Stomach (tissue), 9 donors: ENCODE measurements around the gene AGAP1. TPM values are rescaled to one million over a fixed set of nuclear protein-coding genes. Genes with fewer than 3 reads are reported as not detected.

Experiments used
- DNase-seq, 2 donors: peaks; one replicate each; pipeline versions ENCODE4 v3.0.0 to v3.0.0-alpha.2; 2013 to 2019
- H3K27ac ChIP-seq, 5 donors: fragments of 200-600 bp in 4 of 5; sonication (generic) in 4 of 5; one replicate each; pipeline ENCODE4 v1.5.1; 2013 to 2019; ENCODE audit warnings: mild to moderate bottlenecking in 1 of 5, moderate library complexity in 1 of 5
- H3K27me3 ChIP-seq, 3 donors: fragments of 200-600 bp; sonication (generic); one replicate each; pipeline ENCODE4 v1.5.1; 2017 to 2019; ENCODE audit warnings: mixed run types in 1 of 3
- H3K36me3 ChIP-seq, 4 donors: fragments of 200-600 bp; sonication (generic); 1 replicate in 3 of 4; 2 replicates in 1 of 4; pipeline ENCODE4 v1.5.1; 2016 to 2019
- H3K4me1 ChIP-seq, 4 donors: fragments of 200-600 bp; sonication (generic); one replicate each; pipeline ENCODE4 v1.5.1; 2016 to 2019
- H3K4me3 ChIP-seq, 4 donors: fragments of 200-600 bp; sonication (generic) in 3 of 4; one replicate each; pipeline ENCODE4 v1.5.1; 2016 to 2019; ENCODE audit warnings: mild to moderate bottlenecking in 1 of 4
- H3K9me3 ChIP-seq, 4 donors: fragments of 200-600 bp; sonication (generic); one replicate each; pipeline ENCODE4 v1.5.1; 2016 to 2019
- CTCF ChIP-seq, 7 experiments: fragments of 450-650 bp in 4 of 7; fragments of 200-600 bp in 3 of 7; sonication (generic) in 3 of 7; IDR thresholded peaks; one replicate each; pipeline ENCODE4 v1.5.1; 2016 to 2019; ENCODE audit warnings: antibody characterized with exemption in 7 of 7, control low read depth in 2 of 7, mild to moderate bottlenecking in 1 of 7
- EP300 ChIP-seq: sonication (generic); formaldehyde crosslinking; IDR thresholded peaks from one replicate; pipeline ENCODE4 v1.6.1; 2017; ENCODE audit warnings: antibody characterized with exemption
- POLR2A ChIP-seq, 4 donors: fragments of 450-650 bp; IDR thresholded peaks; one replicate each; pipeline ENCODE4 v1.6.1; 2016; ENCODE audit warnings: antibody characterized with exemption in 4 of 4, control low read depth in 2 of 4, mild to moderate bottlenecking in 1 of 4, moderate library complexity in 1 of 4
- POLR2AphosphoS5 ChIP-seq, 3 donors: sonication (generic); formaldehyde crosslinking; IDR thresholded peaks; one replicate each; pipeline ENCODE4 v1.6.1; 2016; ENCODE audit warnings: antibody characterized with exemption in 3 of 3
- WGBS, 5 donors: extraction: QIAGEN DNeasy Blood & Tissue Kit in 3 of 5; methylation state at CpG; one replicate each; pipeline versions ENCODE4 v1.1.5 to v1.1.7; 2013 to 2018; 5-methylcytosine and 5-hydroxymethylcytosine counted together
- intact Hi-C: fragments of 100-400 bp; cut with DNase I; formaldehyde crosslinking; loops from one replicate; pipeline ENCODE4 v1.15.1; 2023; ENCODE audit warnings: low total_unique reads
- polyA plus RNA-seq, 3 donors: library from polyadenylated mRNA; stranded (reverse); fragments of 200-250 nt; gene quantifications; one replicate each; pipeline ENCODE4 v1.2.3, GENCODE V29; 2013
- total RNA-seq, 5 donors: library from RNA; depleted of rRNA; stranded (reverse); fragments of >200 nt; gene quantifications; one replicate each; pipeline versions ENCODE4 v1.1.0 to v1.2.3, GENCODE V29; 2014 to 2016
- donor health status: healthy with polysubstance abuse.
- donor health status: Bipolar disorder and iron deficiency.
- donor health status: healthy.

Gene AGAP1
- total and polyA plus RNA-seq, 8 donors: 4.2 to 139 (median 35.0) TPM

GRCh38 chr2:236129935-236130334, 636.1 kb downstream of the AGAP1 start:
- TF ChIP-seq POLR2A (IDR thresholded peaks at IDR 0.05) (no peak), EP300 (no peak), POLR2AphosphoS5 (IDR thresholded peaks at IDR 0.05) (no peak), CTCF (IDR thresholded peaks at IDR 0.05) (no peak)
- DNase-seq: no peak
- H3K4me1 ChIP-seq: no peaks in the 10 kb centered on the region
- H3K36me3 ChIP-seq: peaks cover 0 to 54% (median 35%) of the 10 kb centered on the region in 4 donors
- H3K27ac ChIP-seq: no peak overlapping the region
- intact Hi-C loops: no loop called here
- H3K27me3 ChIP-seq: no peaks in the 10 kb centered on the region
- H3K9me3 ChIP-seq: no peaks in the 10 kb centered on the region
- WGBS, 5 donors: 93 to 100% (median 99%) methylated on average over 1 to 4 of the region's 4 CpGs
- H3K4me3 ChIP-seq: no peak overlapping the region

DNA sequence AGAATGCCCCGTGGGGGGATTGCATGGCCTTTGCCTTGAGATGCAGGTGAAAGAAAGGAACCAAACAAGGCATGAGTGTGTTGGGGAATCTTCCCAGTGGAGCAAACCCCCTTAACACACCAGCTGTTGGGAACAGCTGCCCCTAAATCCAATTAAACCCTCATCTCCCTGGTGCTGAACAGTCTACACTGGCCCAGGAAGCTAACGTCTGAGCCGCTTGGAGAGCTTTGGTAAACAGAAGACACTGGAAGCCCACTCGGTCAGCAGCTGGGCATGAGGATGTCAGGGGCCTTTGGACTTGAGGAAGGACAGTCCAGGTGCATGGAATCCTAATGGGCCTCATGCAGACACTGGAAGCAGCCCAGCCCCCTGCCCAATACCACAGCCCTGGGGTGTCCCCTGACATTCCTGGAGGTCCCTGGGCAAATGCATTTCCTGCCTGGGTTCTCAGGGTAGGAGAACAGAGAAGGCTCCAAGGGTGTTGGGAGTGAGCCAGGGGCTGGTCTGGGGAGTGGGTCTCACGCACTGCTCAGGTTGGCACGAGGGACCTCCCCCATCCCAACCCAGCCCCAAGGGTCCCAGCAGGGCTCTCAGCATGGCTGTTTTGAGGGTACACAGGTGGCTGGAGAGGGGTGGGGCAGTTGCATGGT, 636.6 kb downstream of the AGAP1 start:
- no peak for TF ChIP-seq POLR2A (IDR thresholded peaks at IDR 0.05)
- TF ChIP-seq EP300: no peak
- TF ChIP-seq CTCF (IDR thresholded peaks at IDR 0.05): no peak
- no peak for TF ChIP-seq POLR2AphosphoS5 (IDR thresholded peaks at IDR 0.05)
- Histone ChIP-seq H3K4me3 (no peak overlapping the region), H3K27ac (no peak overlapping the region), H3K9me3 (no peaks in the 10 kb centered on the region), H3K4me1 (no peaks in the 10 kb centered on the region), H3K27me3 (no peaks in the 10 kb centered on the region), H3K36me3 (peaks cover 0 to 49% (median 30%) of the 10 kb centered on the region in 4 donors)
- intact Hi-C loops: no loop called here
- 88 to 89% (median 89%) methylated on average over 5 to 6 of the region's 6 CpGs for WGBS, 5 donors
- DNase-seq: no peak

- no peaks in the 10 kb centered on the region for H3K27me3 ChIP-seq
- no peak overlapping the region for H3K27ac ChIP-seq
- DNase-seq: no peak
- no peaks in the 10 kb centered on the region for H3K4me1 ChIP-seq
- H3K36me3 ChIP-seq: peaks cover 0 to 42% (median 23%) of the 10 kb centered on the region in 4 donors
- 83 to 90% (median 85%) methylated on average over 10 of the region's 10 CpGs for WGBS, 5 donors
- intact Hi-C loops: no loop called here
- H3K4me3 ChIP-seq: no peak overlapping the region
- TF ChIP-seq CTCF (IDR thresholded peaks at IDR 0.05) (no peak), EP300 (no peak), POLR2AphosphoS5 (IDR thresholded peaks at IDR 0.05) (no peak), POLR2A (IDR thresholded peaks at IDR 0.05) (no peak)
- no peaks in the 10 kb centered on the region for H3K9me3 ChIP-seq
Measured at GRCh38 chr2:236131073-236131692, 637.3 kb downstream of the AGAP1 start.

DNA sequence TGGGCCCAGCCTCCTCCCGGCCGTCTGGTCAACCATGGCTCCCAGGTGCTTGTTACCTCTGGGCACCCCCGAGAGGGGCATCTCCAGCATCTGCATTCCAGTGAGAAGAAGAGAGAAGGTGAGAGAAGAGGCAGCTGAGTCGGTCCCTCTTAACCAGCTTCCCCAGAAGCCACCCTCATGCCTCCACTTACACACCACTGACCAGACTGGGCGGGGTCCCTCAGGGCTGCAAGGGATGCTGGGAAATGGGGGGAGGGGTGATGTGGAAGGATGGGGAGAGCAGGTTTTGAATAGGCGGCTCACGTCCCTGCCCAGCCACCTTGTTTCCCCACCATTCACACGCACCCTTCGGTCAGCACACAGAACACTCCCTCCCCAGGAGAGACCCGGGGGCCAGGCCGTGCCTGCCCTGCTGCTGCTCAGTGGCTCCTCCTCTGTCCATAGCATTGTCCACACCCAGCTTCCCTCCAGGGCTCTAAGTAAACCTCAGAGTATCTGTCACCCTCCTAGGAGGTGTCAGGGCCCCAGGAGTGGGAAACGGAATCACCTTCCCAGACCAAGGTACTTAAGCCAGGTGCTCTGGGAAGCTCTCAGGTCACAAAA, 639.7 kb downstream of the AGAP1 start:
- H3K9me3 ChIP-seq: no peaks in the 10 kb centered on the region
- 87 to 91% (median 88%) methylated on average over 12 of the region's 12 CpGs for WGBS, 5 donors
- no peaks in the 10 kb centered on the region for H3K27me3 ChIP-seq
- intact Hi-C loops: no loop called here
- DNase-seq: no peak
- peaks cover 0 to 20% (median 7%) of the 10 kb centered on the region in 4 donors for H3K36me3 ChIP-seq
- H3K27ac ChIP-seq: no peak overlapping the region
- no peak for TF ChIP-seq POLR2AphosphoS5 (IDR thresholded peaks at IDR 0.05)
- TF ChIP-seq POLR2A (IDR thresholded peaks at IDR 0.05): no peak
- TF ChIP-seq EP300: no peak
- no peak for TF ChIP-seq CTCF (IDR thresholded peaks at IDR 0.05)
- no peaks in the 10 kb centered on the region for H3K4me1 ChIP-seq
- no peak overlapping the region for H3K4me3 ChIP-seq
